ENCODE data around the gene EPB41L3.
"Not testable (repeated sequence)": the region's sequence is repeated elsewhere in the genome, so short reads cannot be mapped to it uniquely, and the experiment has no call there.

The EPB41L3 gene

GRCh38 chr18:5543773-5544389 is at the start of gene EPB41L3:
Gene EPB41L3, minus strand, starts transcription at chr18:5543997. Its CDS starts 54,814 bp downstream, at chr18:5489183.
- DNase-seq (ENCODE audit: extremely low read depth in 1 of 2, low read depth in 1 of 2): no peak

GRCh38 chr18:5588529-5588928 is 44.7 kb upstream of the EPB41L3 start:
- DNase-seq (ENCODE audit: extremely low read depth in 1 of 2, low read depth in 1 of 2): no peak

GRCh38 chr18:5585653-5586052 is 41.9 kb upstream of the EPB41L3 start:
- no peak for DNase-seq (ENCODE audit: extremely low read depth in 1 of 2, low read depth in 1 of 2)

GRCh38 chr18:5584746-5585417 is 41.1 kb upstream of the EPB41L3 start:
- no peak for DNase-seq (ENCODE audit: extremely low read depth in 1 of 2, low read depth in 1 of 2)

- no peak for DNase-seq (ENCODE audit: extremely low read depth in 1 of 2, low read depth in 1 of 2)
Measured at GRCh38 chr18:5582849-5583681, 39.3 kb upstream of the EPB41L3 start.

- DNase-seq (ENCODE audit: extremely low read depth in 1 of 2, low read depth in 1 of 2): no peak
Measured at GRCh38 chr18:5582076-5582475, 38.3 kb upstream of the EPB41L3 start.

GRCh38 chr18:5574843-5575242 is 31.0 kb upstream of the EPB41L3 start:
- no peak for DNase-seq (ENCODE audit: extremely low read depth in 1 of 2, low read depth in 1 of 2)

GRCh38 chr18:5571666-5572065 is 27.9 kb upstream of the EPB41L3 start:
- DNase-seq (ENCODE audit: extremely low read depth in 1 of 2, low read depth in 1 of 2): no peak

GRCh38 chr18:5570613-5571012 is 26.8 kb upstream of the EPB41L3 start:
- DNase-seq (ENCODE audit: extremely low read depth in 1 of 2, low read depth in 1 of 2): not testable (repeated sequence)

- DNase-seq (ENCODE audit: extremely low read depth in 1 of 2, low read depth in 1 of 2): no peak
Measured at GRCh38 chr18:5568416-5568815, 24.6 kb upstream of the EPB41L3 start.

GRCh38 chr18:5558851-5559250 is 15.1 kb upstream of the EPB41L3 start:
- no peak for DNase-seq (ENCODE audit: extremely low read depth in 1 of 2, low read depth in 1 of 2)

GRCh38 chr18:5556310-5556974 is 12.6 kb upstream of the EPB41L3 start:
- DNase-seq (ENCODE audit: extremely low read depth in 1 of 2, low read depth in 1 of 2): no peak

- no peak for DNase-seq (ENCODE audit: extremely low read depth in 1 of 2, low read depth in 1 of 2)
Measured at GRCh38 chr18:5554629-5555028, 10.8 kb upstream of the EPB41L3 start.

GRCh38 chr18:5546660-5547059 is 2.9 kb upstream of the EPB41L3 start:
- no peak for DNase-seq (ENCODE audit: extremely low read depth in 1 of 2, low read depth in 1 of 2)

- DNase-seq (ENCODE audit: extremely low read depth in 1 of 2, low read depth in 1 of 2): no peak
Measured at GRCh38 chr18:5543036-5543680, 639 bp downstream of the EPB41L3 start.

GRCh38 chr18:5542515-5543035 is 1.2 kb downstream of the EPB41L3 start:
- DNase-seq (ENCODE audit: extremely low read depth in 1 of 2, low read depth in 1 of 2): no peak

- no peak for DNase-seq (ENCODE audit: extremely low read depth in 1 of 2, low read depth in 1 of 2)
Measured at GRCh38 chr18:5541644-5542043, 2.2 kb downstream of the EPB41L3 start.

GRCh38 chr18:5539391-5539790 is 4.4 kb downstream of the EPB41L3 start:
- no peak for DNase-seq (ENCODE audit: extremely low read depth in 1 of 2, low read depth in 1 of 2)

- no peak for DNase-seq (ENCODE audit: extremely low read depth in 1 of 2, low read depth in 1 of 2)
Measured at GRCh38 chr18:5538544-5538943, 5.3 kb downstream of the EPB41L3 start.

GRCh38 chr18:5537860-5538259 is 5.9 kb downstream of the EPB41L3 start:
- DNase-seq (ENCODE audit: extremely low read depth in 1 of 2, low read depth in 1 of 2): no peak

- no peak for DNase-seq (ENCODE audit: extremely low read depth in 1 of 2, low read depth in 1 of 2)
Measured at GRCh38 chr18:5534845-5535244, 9.0 kb downstream of the EPB41L3 start.

Data from stimulated activated CD8-positive, alpha-beta memory T cell treated with anti-CD3 and anti-CD28 coated beads, Interleukin-7, amount 100 ng/mL, for 48 hours (primary cell).